GM21515 (cell line): ENCODE results near the gene FKTN.

Experiments used
- ATAC-seq: cut with Tn5 transposase; IDR thresholded peaks from one replicate; pipeline ENCODE4 v1.9.1; 2021; ENCODE audit not compliant: unreplicated experiment

FKTN gene

GRCh38 chr9:105625088-105625487 lies 67.2 kb downstream of the FKTN start:
- ATAC-seq: no peak

- ATAC-seq: no peak
These were observed 74.9 kb downstream of the FKTN start for GRCh38 chr9:105632807-105633206.

GRCh38 chr9:105633411-105633810 lies 75.5 kb downstream of the FKTN start:
- no peak for ATAC-seq

GRCh38 chr9:105636331-105636730 lies 78.4 kb downstream of the FKTN start:
- ATAC-seq: no peak

- no peak for ATAC-seq
These were observed 80.0 kb downstream of the FKTN start for GRCh38 chr9:105637787-105638395.

GRCh38 chr9:105639936-105640335 lies 82.0 kb downstream of the FKTN start:
- no peak for ATAC-seq

- no peak for ATAC-seq
These were observed 85.9 kb downstream of the FKTN start for GRCh38 chr9:105643795-105644194.

GRCh38 chr9:105646879-105647594 lies 89.1 kb downstream of the FKTN start:
- ATAC-seq: no peak

- ATAC-seq: no peak
These were observed 89.8 kb downstream of the FKTN start for GRCh38 chr9:105647595-105648349.

GRCh38 chr9:105651806-105652205 lies 93.9 kb downstream of the FKTN start:
- ATAC-seq: no peak

- ATAC-seq: peak; percentile 61
These were observed 98.4 kb downstream of the FKTN start for GRCh38 chr9:105656131-105656921.

- ATAC-seq: no peak
These were observed 100.4 kb downstream of the FKTN start for GRCh38 chr9:105658351-105658750.

GRCh38 chr9:105661011-105661410 lies 103.1 kb downstream of the FKTN start:
- ATAC-seq: no peak

GRCh38 chr9:105662184-105663104 lies 104.5 kb downstream of the FKTN start, which contains the start of gene TAL2:
TSS of gene TAL2 (plus strand) at chr9:105662457. CDS start at chr9:105662497, 40 bp downstream.
- peak; percentile 93 for ATAC-seq

- ATAC-seq: no peak
These were observed 106.0 kb downstream of the FKTN start for GRCh38 chr9:105663914-105664313.

GRCh38 chr9:105667867-105668266 lies 109.9 kb downstream of the FKTN start:
- ATAC-seq: no peak

GRCh38 chr9:105670315-105670714 lies 112.4 kb downstream of the FKTN start:
- no peak for ATAC-seq

GRCh38 chr9:105670775-105671174 lies 112.8 kb downstream of the FKTN start:
- ATAC-seq: no peak

GRCh38 chr9:105672711-105673234 lies 114.8 kb downstream of the FKTN start:
- ATAC-seq: peak; percentile 69
